ENCODE measurements around the gene NKX1-1.

Gene NKX1-1

GRCh38 chr4:1385373-1386340 lies 20.6 kb downstream of the NKX1-1 start:
- DNase-seq (ENCODE audit: low spot score): no peak

GRCh38 chr4:1384675-1385372 lies 21.4 kb downstream of the NKX1-1 start:
- DNase-seq (ENCODE audit: low spot score): no peak

- no peak for DNase-seq (ENCODE audit: low spot score)
These were observed 22.3 kb downstream of the NKX1-1 start for GRCh38 chr4:1383728-1384591.

GRCh38 chr4:1382776-1383727 lies 23.2 kb downstream of the NKX1-1 start:
- no peak for DNase-seq (ENCODE audit: low spot score)

GRCh38 chr4:1381944-1382541 lies 24.2 kb downstream of the NKX1-1 start:
- no peak for DNase-seq (ENCODE audit: low spot score)

GRCh38 chr4:1381181-1381621 lies 25.0 kb downstream of the NKX1-1 start:
- DNase-seq (ENCODE audit: low spot score): no peak

GRCh38 chr4:1380368-1381151 lies 25.7 kb downstream of the NKX1-1 start:
- no peak for DNase-seq (ENCODE audit: low spot score)

- no peak for DNase-seq (ENCODE audit: low spot score)
These were observed 26.4 kb downstream of the NKX1-1 start for GRCh38 chr4:1379801-1380331.

GRCh38 chr4:1379351-1379781 lies 26.9 kb downstream of the NKX1-1 start:
- DNase-seq (ENCODE audit: low spot score): no peak

- DNase-seq (ENCODE audit: low spot score): no peak
These were observed 27.5 kb downstream of the NKX1-1 start for GRCh38 chr4:1378559-1379231.

- DNase-seq (ENCODE audit: low spot score): no peak
These were observed 28.5 kb downstream of the NKX1-1 start for GRCh38 chr4:1377606-1378261.

GRCh38 chr4:1376841-1377605 lies 29.2 kb downstream of the NKX1-1 start:
- DNase-seq (ENCODE audit: low spot score): no peak

GRCh38 chr4:1376391-1376840 lies 29.8 kb downstream of the NKX1-1 start:
- no peak for DNase-seq (ENCODE audit: low spot score)

- DNase-seq (ENCODE audit: low spot score): no peak
These were observed 30.4 kb downstream of the NKX1-1 start for GRCh38 chr4:1375761-1376322.

GRCh38 chr4:1375051-1375721 lies 31.1 kb downstream of the NKX1-1 start:
- no peak for DNase-seq (ENCODE audit: low spot score)

GRCh38 chr4:1374706-1375045 lies 31.6 kb downstream of the NKX1-1 start:
- DNase-seq (ENCODE audit: low spot score): no peak

Measured in LoVo (cell line).